SK-N-SH treated with all-trans-retinoic acid at 6 μM for 48 hours (cell line): ENCODE results near the gene LRRC2.

Source experiments
- ATAC-seq: fragments of 200-7000 bp; cut with Tn5 transposase; 3 replicates; pipeline ENCODE4 v1.9.1; 2020; ENCODE audit warnings: mild to moderate bottlenecking, moderate library complexity
- BACH2 ChIP-seq: fragments of 250-450 bp; sonication (Bioruptor Pico); IDR thresholded peaks from 2 replicates; pipeline ENCODE4 v1.9.0; 2021; ENCODE audit warnings: mild to moderate bottlenecking, borderline replicate concordance
- CSDC2 ChIP-seq: fragments of 250-450 bp; sonication (Bioruptor Pico); IDR thresholded peaks from 2 replicates; pipeline ENCODE4 v1.5.0; 2020; ENCODE audit warnings: mild to moderate bottlenecking, moderate library complexity
- ESRRG ChIP-seq: fragments of 250-450 bp; sonication (Bioruptor Pico); IDR thresholded peaks from 2 replicates; pipeline ENCODE4 v1.6.1; 2021; ENCODE audit warnings: mild to moderate bottlenecking
- GLIS3 ChIP-seq: fragments of 250-450 bp; sonication (Bioruptor Pico); IDR thresholded peaks from 2 replicates; pipeline ENCODE4 v1.5.0; 2020; ENCODE audit warnings: mild to moderate bottlenecking, moderate library complexity
- ISL1 ChIP-seq: fragments of 250-450 bp; sonication (Bioruptor Pico); IDR thresholded peaks from 2 replicates; pipeline ENCODE4 v2.1.2; 2022; ENCODE audit warnings: mild to moderate bottlenecking, moderate library complexity
- PATZ1 ChIP-seq: fragments of 250-450 bp; sonication (Bioruptor Pico); IDR thresholded peaks from 2 replicates; pipeline ENCODE4 v1.8.0; 2020; ENCODE audit warnings: mild to moderate bottlenecking, moderate library complexity, borderline replicate concordance
- PPARA ChIP-seq: fragments of 250-450 bp; sonication (Bioruptor Pico); IDR thresholded peaks from 2 replicates; pipeline ENCODE4 v1.5.0; 2020; ENCODE audit warnings: mild to moderate bottlenecking, borderline replicate concordance
- RARB ChIP-seq: fragments of 250-450 bp; sonication (Bioruptor Pico); IDR thresholded peaks from 2 replicates; pipeline ENCODE4 v1.8.0; 2021; ENCODE audit warnings: mild to moderate bottlenecking, moderate library complexity
- SNAI2 ChIP-seq: fragments of 250-450 bp; sonication (Bioruptor Pico); IDR thresholded peaks from 2 replicates; pipeline ENCODE4 v1.5.0; 2020; ENCODE audit warnings: mild to moderate bottlenecking, moderate library complexity
- TCF4 ChIP-seq: fragments of 250-450 bp; sonication (Bioruptor Pico); IDR thresholded peaks from 2 replicates; pipeline ENCODE4 v1.8.0; 2021; ENCODE audit warnings: mild to moderate bottlenecking, moderate library complexity, borderline replicate concordance
- TOX ChIP-seq: fragments of 250-450 bp; sonication (Bioruptor Pico); IDR thresholded peaks from 2 replicates; pipeline ENCODE4 v1.8.0; 2021; ENCODE audit warnings: mild to moderate bottlenecking, moderate library complexity, borderline replicate concordance
- ZC3H10 ChIP-seq: fragments of 250-450 bp; sonication (Bioruptor Pico); IDR thresholded peaks from 2 replicates; pipeline ENCODE4 v1.5.1; 2021; ENCODE audit warnings: mild to moderate bottlenecking, moderate library complexity
- ZFP3 ChIP-seq: fragments of 250-450 bp; sonication (Bioruptor Pico); IDR thresholded peaks from 2 replicates; pipeline ENCODE4 v1.5.0; 2020; ENCODE audit warnings: mild to moderate bottlenecking, moderate library complexity
- ZFP30 ChIP-seq: fragments of 450-650 bp; formaldehyde crosslinking; IDR thresholded peaks from 2 replicates; pipeline ENCODE4 v1.5.0; 2022; ENCODE audit warnings: mild to moderate bottlenecking, moderate library complexity
- ZNF565 ChIP-seq: fragments of 450-650 bp; formaldehyde crosslinking; conservative IDR thresholded peaks from 2 replicates; pipeline ENCODE4 v1.5.0; 2020; ENCODE audit warnings: low read depth, mild to moderate bottlenecking, moderate library complexity
- ZNF70 ChIP-seq: fragments of 450-650 bp; formaldehyde crosslinking; IDR thresholded peaks from 2 replicates; pipeline ENCODE4 v1.5.0; 2020; ENCODE audit warnings: mild to moderate bottlenecking, moderate library complexity
- ZNF8 ChIP-seq: fragments of 450-650 bp; formaldehyde crosslinking; IDR thresholded peaks from 2 replicates; pipeline ENCODE4 v1.5.0; 2020; ENCODE audit warnings: mild to moderate bottlenecking, moderate library complexity
- TF ChIP-seq, protein P1 (sequence below): fragments of 250-450 bp; sonication (Bioruptor Pico); IDR thresholded peaks from 2 replicates; pipeline ENCODE4 v1.5.1; 2020; ENCODE audit warnings: low read depth, mild to moderate bottlenecking, moderate library complexity
- TF ChIP-seq, protein P2 (sequence below): fragments of 250-450 bp; sonication (Bioruptor Pico); IDR thresholded peaks from 2 replicates; pipeline ENCODE4 v1.5.0; 2020; ENCODE audit warnings: mild to moderate bottlenecking, moderate library complexity
- TF ChIP-seq, protein P3 (sequence below): fragments of 250-450 bp; sonication (Bioruptor Pico); IDR thresholded peaks from 2 replicates; pipeline ENCODE4 v1.8.0; 2021; ENCODE audit warnings: low read depth, mild to moderate bottlenecking, moderate library complexity, borderline replicate concordance
- TF ChIP-seq, protein P4 (sequence below): fragments of 250-450 bp; sonication (Bioruptor Pico); IDR thresholded peaks from 2 replicates; pipeline ENCODE4 v1.5.1; 2021; ENCODE audit warnings: mild to moderate bottlenecking, moderate library complexity

Gene LRRC2

GRCh38 chr3:46478341-46478740 is 87.8 kb downstream of the LRRC2 start:
- ATAC-seq: no peak
- TF ChIP-seq ZFP3: no peak
- no peak for TF ChIP-seq ZNF565
- no peak for TF ChIP-seq ZNF70 (CRISPR knock-in tag)
- no peak for TF ChIP-seq BACH2 (CRISPR knock-in tag)
- TF ChIP-seq ZC3H10 (CRISPR knock-in tag): no peak
- TF ChIP-seq, protein P1, sequence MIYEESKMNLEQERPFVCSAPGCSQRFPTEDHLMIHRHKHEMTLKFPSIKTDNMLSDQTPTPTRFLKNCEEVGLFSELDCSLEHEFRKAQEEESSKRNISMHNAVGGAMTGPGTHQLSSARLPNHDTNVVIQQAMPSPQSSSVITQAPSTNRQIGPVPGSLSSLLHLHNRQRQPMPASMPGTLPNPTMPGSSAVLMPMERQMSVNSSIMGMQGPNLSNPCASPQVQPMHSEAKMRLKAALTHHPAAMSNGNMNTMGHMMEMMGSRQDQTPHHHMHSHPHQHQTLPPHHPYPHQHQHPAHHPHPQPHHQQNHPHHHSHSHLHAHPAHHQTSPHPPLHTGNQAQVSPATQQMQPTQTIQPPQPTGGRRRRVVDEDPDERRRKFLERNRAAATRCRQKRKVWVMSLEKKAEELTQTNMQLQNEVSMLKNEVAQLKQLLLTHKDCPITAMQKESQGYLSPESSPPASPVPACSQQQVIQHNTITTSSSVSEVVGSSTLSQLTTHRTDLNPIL (CRISPR knock-in tag): no peak
- TF ChIP-seq TCF4: no peak
- TF ChIP-seq SNAI2 (CRISPR knock-in tag): no peak
- no peak for TF ChIP-seq ESRRG (CRISPR knock-in tag)
- no peak for TF ChIP-seq ZNF8
- TF ChIP-seq, protein P2, sequence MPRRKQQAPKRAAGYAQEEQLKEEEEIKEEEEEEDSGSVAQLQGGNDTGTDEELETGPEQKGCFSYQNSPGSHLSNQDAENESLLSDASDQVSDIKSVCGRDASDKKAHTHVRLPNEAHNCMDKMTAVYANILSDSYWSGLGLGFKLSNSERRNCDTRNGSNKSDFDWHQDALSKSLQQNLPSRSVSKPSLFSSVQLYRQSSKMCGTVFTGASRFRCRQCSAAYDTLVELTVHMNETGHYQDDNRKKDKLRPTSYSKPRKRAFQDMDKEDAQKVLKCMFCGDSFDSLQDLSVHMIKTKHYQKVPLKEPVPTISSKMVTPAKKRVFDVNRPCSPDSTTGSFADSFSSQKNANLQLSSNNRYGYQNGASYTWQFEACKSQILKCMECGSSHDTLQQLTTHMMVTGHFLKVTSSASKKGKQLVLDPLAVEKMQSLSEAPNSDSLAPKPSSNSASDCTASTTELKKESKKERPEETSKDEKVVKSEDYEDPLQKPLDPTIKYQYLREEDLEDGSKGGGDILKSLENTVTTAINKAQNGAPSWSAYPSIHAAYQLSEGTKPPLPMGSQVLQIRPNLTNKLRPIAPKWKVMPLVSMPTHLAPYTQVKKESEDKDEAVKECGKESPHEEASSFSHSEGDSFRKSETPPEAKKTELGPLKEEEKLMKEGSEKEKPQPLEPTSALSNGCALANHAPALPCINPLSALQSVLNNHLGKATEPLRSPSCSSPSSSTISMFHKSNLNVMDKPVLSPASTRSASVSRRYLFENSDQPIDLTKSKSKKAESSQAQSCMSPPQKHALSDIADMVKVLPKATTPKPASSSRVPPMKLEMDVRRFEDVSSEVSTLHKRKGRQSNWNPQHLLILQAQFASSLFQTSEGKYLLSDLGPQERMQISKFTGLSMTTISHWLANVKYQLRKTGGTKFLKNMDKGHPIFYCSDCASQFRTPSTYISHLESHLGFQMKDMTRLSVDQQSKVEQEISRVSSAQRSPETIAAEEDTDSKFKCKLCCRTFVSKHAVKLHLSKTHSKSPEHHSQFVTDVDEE (CRISPR knock-in tag): no peak
- no peak for TF ChIP-seq CSDC2 (CRISPR knock-in tag)
- no peak for TF ChIP-seq RARB (CRISPR knock-in tag)
- no peak for TF ChIP-seq PATZ1 (CRISPR knock-in tag)
- TF ChIP-seq ISL1 (CRISPR knock-in tag): no peak
- TF ChIP-seq TOX: no peak
- no peak for TF ChIP-seq ZFP30
- no peak for TF ChIP-seq GLIS3 (CRISPR knock-in tag)
- TF ChIP-seq, protein P3, sequence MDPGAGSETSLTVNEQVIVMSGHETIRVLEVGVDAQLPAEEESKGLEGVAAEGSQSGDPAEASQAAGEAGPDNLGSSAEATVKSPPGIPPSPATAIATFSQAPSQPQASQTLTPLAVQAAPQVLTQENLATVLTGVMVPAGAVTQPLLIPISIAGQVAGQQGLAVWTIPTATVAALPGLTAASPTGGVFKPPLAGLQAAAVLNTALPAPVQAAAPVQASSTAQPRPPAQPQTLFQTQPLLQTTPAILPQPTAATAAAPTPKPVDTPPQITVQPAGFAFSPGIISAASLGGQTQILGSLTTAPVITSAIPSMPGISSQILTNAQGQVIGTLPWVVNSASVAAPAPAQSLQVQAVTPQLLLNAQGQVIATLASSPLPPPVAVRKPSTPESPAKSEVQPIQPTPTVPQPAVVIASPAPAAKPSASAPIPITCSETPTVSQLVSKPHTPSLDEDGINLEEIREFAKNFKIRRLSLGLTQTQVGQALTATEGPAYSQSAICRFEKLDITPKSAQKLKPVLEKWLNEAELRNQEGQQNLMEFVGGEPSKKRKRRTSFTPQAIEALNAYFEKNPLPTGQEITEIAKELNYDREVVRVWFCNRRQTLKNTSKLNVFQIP (CRISPR knock-in tag): no peak
- TF ChIP-seq, protein P4, sequence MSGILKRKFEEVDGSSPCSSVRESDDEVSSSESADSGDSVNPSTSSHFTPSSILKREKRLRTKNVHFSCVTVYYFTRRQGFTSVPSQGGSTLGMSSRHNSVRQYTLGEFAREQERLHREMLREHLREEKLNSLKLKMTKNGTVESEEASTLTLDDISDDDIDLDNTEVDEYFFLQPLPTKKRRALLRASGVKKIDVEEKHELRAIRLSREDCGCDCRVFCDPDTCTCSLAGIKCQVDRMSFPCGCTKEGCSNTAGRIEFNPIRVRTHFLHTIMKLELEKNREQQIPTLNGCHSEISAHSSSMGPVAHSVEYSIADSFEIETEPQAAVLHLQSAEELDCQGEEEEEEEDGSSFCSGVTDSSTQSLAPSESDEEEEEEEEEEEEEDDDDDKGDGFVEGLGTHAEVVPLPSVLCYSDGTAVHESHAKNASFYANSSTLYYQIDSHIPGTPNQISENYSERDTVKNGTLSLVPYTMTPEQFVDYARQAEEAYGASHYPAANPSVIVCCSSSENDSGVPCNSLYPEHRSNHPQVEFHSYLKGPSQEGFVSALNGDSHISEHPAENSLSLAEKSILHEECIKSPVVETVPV (CRISPR knock-in tag): no peak

DNA sequence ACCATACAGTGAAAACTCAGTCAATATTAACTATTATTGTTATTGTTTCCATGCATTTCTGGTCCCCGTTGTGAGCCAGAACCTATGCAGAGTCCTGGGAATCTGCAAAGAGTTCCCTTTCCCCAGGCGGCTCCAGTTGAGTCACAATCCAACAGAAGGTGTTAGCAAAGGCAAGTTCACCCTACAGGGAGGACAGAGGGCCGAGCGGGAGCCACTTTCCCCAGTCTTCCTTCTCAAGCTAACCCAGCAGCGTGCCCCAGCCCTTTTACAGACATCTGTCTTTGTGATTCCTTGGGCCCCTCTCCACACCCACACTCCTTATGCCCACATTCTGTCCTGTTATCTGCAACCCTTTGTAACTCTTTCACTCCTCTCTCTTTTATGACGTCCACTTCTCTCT is 88.3 kb downstream of the LRRC2 start:
- TF ChIP-seq ZC3H10 (CRISPR knock-in tag) (no peak), PPARA (CRISPR knock-in tag) (no peak)
- no peak for ATAC-seq

DNA sequence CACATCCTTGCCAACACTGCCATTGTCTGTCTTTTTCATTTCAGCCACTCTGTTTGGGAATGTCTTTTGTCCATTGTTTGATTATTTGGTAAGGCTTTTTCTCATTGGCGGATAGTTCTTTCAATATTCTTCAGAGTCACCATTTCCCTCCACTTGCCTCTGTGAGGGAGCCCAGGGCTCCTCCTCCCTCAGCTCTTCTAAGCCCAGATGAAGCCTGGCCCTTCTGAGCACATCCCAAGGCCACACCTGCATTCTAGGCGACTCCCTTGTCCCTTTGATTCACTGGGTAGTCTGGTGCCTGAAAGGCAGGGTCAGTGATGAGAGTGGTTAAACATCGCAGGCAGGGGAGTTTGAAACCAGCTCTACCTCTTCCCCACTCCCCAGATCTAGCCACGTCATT is 89.0 kb downstream of the LRRC2 start:
- ATAC-seq: no peak
- TF ChIP-seq TCF4: no peak
- TF ChIP-seq, protein P2 (CRISPR knock-in tag): no peak
- TF ChIP-seq ZFP3: no peak
- no peak for TF ChIP-seq PATZ1 (CRISPR knock-in tag)
- TF ChIP-seq ISL1 (CRISPR knock-in tag): no peak
- TF ChIP-seq, protein P4 (CRISPR knock-in tag): no peak
- no peak for TF ChIP-seq ZNF70 (CRISPR knock-in tag)
- TF ChIP-seq RARB (CRISPR knock-in tag): no peak
- no peak for TF ChIP-seq SNAI2 (CRISPR knock-in tag)
- no peak for TF ChIP-seq TOX
- no peak for TF ChIP-seq GLIS3 (CRISPR knock-in tag)
- TF ChIP-seq, protein P1 (CRISPR knock-in tag): no peak
